ENCODE results near the gene MAP1LC3B.

The MAP1LC3B gene

GRCh38 chr16:87409781-87410180, 17.6 kb downstream of the MAP1LC3B start:
- H3K4me2 ChIP-seq (ENCODE audit: low read length), result no peak overlapping the region
- no peak overlapping the region for H3K4me3 ChIP-seq (ENCODE audit: low read length)
- H3K4me1 ChIP-seq (ENCODE audit: control insufficient read depth, low read length), result no peaks in the 10 kb centered on the region
- H4K20me1 ChIP-seq (ENCODE audit: control insufficient read depth, insufficient read depth, low read depth, low read length), result no peaks in the 10 kb centered on the region
- no peaks in the 10 kb centered on the region for H3K9me2 ChIP-seq (replicated peaks; ENCODE audit: control insufficient read depth, low read length)
- H3F3A ChIP-seq (ENCODE audit: control insufficient read depth, insufficient read depth), result peaks cover 11% of the 10 kb centered on the region; the same call in 1 of the 2 replicates
- H3K9me3 ChIP-seq (ENCODE audit: control insufficient read depth, insufficient read depth, low read length), result no peaks in the 10 kb centered on the region
- H3K27me3 ChIP-seq (ENCODE audit: control insufficient read depth, low read length), result no peaks in the 10 kb centered on the region
- no peak overlapping the region for H3K27ac ChIP-seq (ENCODE audit: low read depth, low read length)
- peaks cover 6% of the 10 kb centered on the region for H3K36me3 ChIP-seq (ENCODE audit: control insufficient read depth, low read length)
- H3K79me2 ChIP-seq (ENCODE audit: control insufficient read depth, low read length), result no peaks in the 10 kb centered on the region
- TF ChIP-seq EZH2phosphoT487 (IDR thresholded peaks at IDR 0.05; ENCODE audit: borderline replicate concordance, low read length) (no peak), CTCF (IDR thresholded peaks at IDR 0.05; ENCODE audit: low read depth, low read length, poor library complexity, severe bottlenecking) (no peak)

GRCh38 chr16:87410530-87410929, 18.4 kb downstream of the MAP1LC3B start:
- H3K27me3 ChIP-seq (ENCODE audit: control insufficient read depth, low read length), result no peaks in the 10 kb centered on the region
- H3K4me1 ChIP-seq (ENCODE audit: control insufficient read depth, low read length), result no peaks in the 10 kb centered on the region
- no peak overlapping the region for H3K4me3 ChIP-seq (ENCODE audit: low read length)
- no peaks in the 10 kb centered on the region for H4K20me1 ChIP-seq (ENCODE audit: control insufficient read depth, insufficient read depth, low read depth, low read length)
- no peaks in the 10 kb centered on the region for H3K9me3 ChIP-seq (ENCODE audit: control insufficient read depth, insufficient read depth, low read length)
- H3K27ac ChIP-seq (ENCODE audit: low read depth, low read length), result no peak overlapping the region
- no peaks in the 10 kb centered on the region; the same call in 1 of the 2 replicates for H3K36me3 ChIP-seq (ENCODE audit: control insufficient read depth, low read length)
- TF ChIP-seq CTCF (IDR thresholded peaks at IDR 0.05; ENCODE audit: low read depth, low read length, poor library complexity, severe bottlenecking) (no peak), EZH2phosphoT487 (IDR thresholded peaks at IDR 0.05; ENCODE audit: borderline replicate concordance, low read length) (no peak)
- H3K4me2 ChIP-seq (ENCODE audit: low read length), result no peak overlapping the region
- H3K79me2 ChIP-seq (ENCODE audit: control insufficient read depth, low read length), result no peaks in the 10 kb centered on the region
- H3K9me2 ChIP-seq (replicated peaks; ENCODE audit: control insufficient read depth, low read length), result no peaks in the 10 kb centered on the region
- H3F3A ChIP-seq (ENCODE audit: control insufficient read depth, insufficient read depth), result peaks cover 11% of the 10 kb centered on the region; the same call in 1 of the 2 replicates

- H4K20me1 ChIP-seq (ENCODE audit: control insufficient read depth, insufficient read depth, low read depth, low read length), result no peaks in the 10 kb centered on the region
- no peaks in the 10 kb centered on the region for H3K4me1 ChIP-seq (ENCODE audit: control insufficient read depth, low read length)
- no peak overlapping the region for H3K4me2 ChIP-seq (ENCODE audit: low read length)
- H3K79me2 ChIP-seq (ENCODE audit: control insufficient read depth, low read length), result no peaks in the 10 kb centered on the region
- no peaks in the 10 kb centered on the region; the same call in 1 of the 2 replicates for H3K36me3 ChIP-seq (ENCODE audit: control insufficient read depth, low read length)
- no peak overlapping the region for H3K4me3 ChIP-seq (ENCODE audit: low read length)
- H3K9me3 ChIP-seq (ENCODE audit: control insufficient read depth, insufficient read depth, low read length), result no peaks in the 10 kb centered on the region
- H3K27me3 ChIP-seq (ENCODE audit: control insufficient read depth, low read length), result no peaks in the 10 kb centered on the region
- no peak for TF ChIP-seq EZH2phosphoT487 (IDR thresholded peaks at IDR 0.05; ENCODE audit: borderline replicate concordance, low read length)
- no peak for TF ChIP-seq CTCF (IDR thresholded peaks at IDR 0.05; ENCODE audit: low read depth, low read length, poor library complexity, severe bottlenecking)
- no peaks in the 10 kb centered on the region for H3K9me2 ChIP-seq (replicated peaks; ENCODE audit: control insufficient read depth, low read length)
- H3K27ac ChIP-seq (ENCODE audit: low read depth, low read length), result no peak overlapping the region
- H3F3A ChIP-seq (ENCODE audit: control insufficient read depth, insufficient read depth), result peaks cover 11% of the 10 kb centered on the region; the same call in 1 of the 2 replicates
Measured at GRCh38 chr16:87410968-87411367, 18.8 kb downstream of the MAP1LC3B start.

Measured in DOHH2 (cell line).